CD4-positive, alpha-beta memory T cell (primary cell): ENCODE data around the gene DIAPH2. TPM values are rescaled to one million over a fixed set of nuclear protein-coding genes. Genes with fewer than 3 reads are reported as not detected.

ENCODE experiments used
- CTCF ChIA-PET: fragments of 350-600 bp; sonication (Branson Sonifier 250); formaldehyde crosslinking; loops from one replicate; lab custom pipeline; 2021; ENCODE audit warnings: inconsistent platforms; ENCODE audit not compliant: partially characterized antibody; lab: Charles Lee
- POLR2A ChIA-PET: fragments of 350-600 bp; sonication (Branson Sonifier 250); formaldehyde crosslinking; loops from one replicate; lab custom pipeline; 2021; ENCODE audit not compliant: partially characterized antibody; lab: Charles Lee
- DNase-seq, 5 donors: peaks; one replicate each; pipeline versions ENCODE4 v3.0.0 to v3.0.0-alpha.2; 2020 to 2022; ENCODE audit warnings: mixed read lengths in 1 of 5
- H3K27ac ChIP-seq: one replicate; pipeline ENCODE4 v1.7.0; 2013; ENCODE audit warnings: low read depth, low read length
- H3K27me3 ChIP-seq: 2 replicates; pipeline ENCODE4 v1.7.0; 2013; ENCODE audit warnings: mild to moderate bottlenecking, low read length, moderate library complexity; ENCODE audit not compliant: insufficient read depth
- H3K36me3 ChIP-seq: 2 replicates; pipeline ENCODE4 v1.7.0; 2013; ENCODE audit warnings: mild to moderate bottlenecking, low read length, moderate library complexity; ENCODE audit not compliant: insufficient read depth
- H3K4me1 ChIP-seq: 2 replicates; pipeline ENCODE4 v1.7.0; 2013; ENCODE audit warnings: mild to moderate bottlenecking, low read length, moderate library complexity; ENCODE audit not compliant: insufficient read depth
- H3K4me3 ChIP-seq, 2 donors: one replicate each; pipeline ENCODE4 v1.7.0; 2013; ENCODE audit warnings: low read length in 2 of 2, mild to moderate bottlenecking in 1 of 2
- H3K9me3 ChIP-seq, 2 donors: one replicate each; pipeline ENCODE4 v1.7.0; 2013; ENCODE audit warnings: low read length in 2 of 2, control low read depth in 1 of 2; ENCODE audit not compliant: control insufficient read depth in 1 of 2
- H3K27ac Mint-ChIP-seq, 7 donors: one replicate each; pipeline ENCODE4 v1.8.0; 2020 to 2021; ENCODE audit warnings: mixed read lengths in 7 of 7, mild to moderate bottlenecking in 6 of 7, inconsistent platforms in 3 of 7, moderate library complexity in 3 of 7
- H3K27me3 Mint-ChIP-seq, 2 donors: one replicate each; pipeline ENCODE4 v1.8.0; 2020 to 2021; ENCODE audit warnings: mixed read lengths in 2 of 2
- H3K36me3 Mint-ChIP-seq, 2 donors: one replicate each; pipeline ENCODE4 v1.8.0; 2020 to 2021; ENCODE audit warnings: mixed read lengths in 2 of 2, inconsistent platforms in 1 of 2, mild to moderate bottlenecking in 1 of 2
- H3K4me1 Mint-ChIP-seq, 4 donors: one replicate each; pipeline ENCODE4 v1.8.0; 2020 to 2021; ENCODE audit warnings: mixed read lengths in 4 of 4, mild to moderate bottlenecking in 1 of 4
- H3K4me3 Mint-ChIP-seq, 8 donors: one replicate each; pipeline ENCODE4 v1.8.0; 2020 to 2021; ENCODE audit warnings: mixed read lengths in 8 of 8, mild to moderate bottlenecking in 7 of 8, moderate library complexity in 6 of 8, inconsistent platforms in 3 of 8
- H3K9me3 Mint-ChIP-seq, 8 donors: one replicate each; pipeline ENCODE4 v1.8.0; 2020 to 2021; ENCODE audit warnings: mixed read lengths in 8 of 8, mild to moderate bottlenecking in 5 of 8, inconsistent platforms in 3 of 8, moderate library complexity in 1 of 8
- intact Hi-C: fragments of 100-400 bp; cut with micrococcal nuclease; formaldehyde crosslinking; loops from one replicate; pipeline ENCODE4 v1.15.1; 2023
- polyA plus RNA-seq, 2 donors: library from polyadenylated mRNA; unstranded; fragments of 300-500 nt; fragmentation: Illumina TruSeq; gene quantifications; one replicate each; pipeline ENCODE4 v1.2.3, GENCODE V29; 2021
- total RNA-seq, 2 experiments: library from RNA; stranded (reverse); gene quantifications; one replicate each; pipeline ENCODE4 v1.2.3, GENCODE V29; 2021

DIAPH2 gene
- total and polyA plus RNA-seq, 4 experiments from 2014 or later: 9.6 to 13.8 (median 11.6) TPM

DNA sequence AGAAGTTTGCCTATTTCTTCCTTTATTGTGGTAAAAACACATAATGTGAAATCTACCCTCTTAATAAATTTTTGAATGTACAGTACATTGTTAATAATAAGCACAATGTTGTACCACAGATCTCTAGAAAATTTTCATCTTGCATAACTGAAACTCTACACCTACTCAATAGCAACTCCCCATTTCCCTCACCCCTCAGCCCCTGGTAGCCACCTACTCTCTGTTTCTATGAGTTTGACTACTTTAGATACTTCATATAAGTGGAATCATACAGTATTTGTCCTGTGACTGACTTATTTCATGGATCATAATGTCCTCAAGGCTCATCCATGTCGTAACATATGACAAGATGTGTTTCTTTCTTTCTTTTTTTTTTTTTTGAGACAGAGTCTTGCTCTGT is 645.5 kb downstream of the DIAPH2 start:
- H3K27ac ChIP-seq: no peak overlapping the region
- no peaks in the 10 kb centered on the region for H3K4me1 ChIP-seq
- H3K27me3 ChIP-seq: no peaks in the 10 kb centered on the region
- Mint-ChIP-seq H3K4me1 (no peaks in the 10 kb centered on the region), H3K27me3 (no peaks in the 10 kb centered on the region), H3K36me3 (peaks cover 0 to 3% of the 10 kb centered on the region in 2 donors), H3K4me3 (no peak overlapping the region), H3K9me3 (no peaks in the 10 kb centered on the region), H3K27ac (no peak overlapping the region)
- H3K4me3 ChIP-seq: no peak overlapping the region
- no peaks in the 10 kb centered on the region for H3K9me3 ChIP-seq
- DNase-seq: no peak
- ChIA-PET CTCF (no interaction called here), POLR2A (no interaction called here)
- intact Hi-C loops: no loop called here
- H3K36me3 ChIP-seq: no peaks in the 10 kb centered on the region

DNA sequence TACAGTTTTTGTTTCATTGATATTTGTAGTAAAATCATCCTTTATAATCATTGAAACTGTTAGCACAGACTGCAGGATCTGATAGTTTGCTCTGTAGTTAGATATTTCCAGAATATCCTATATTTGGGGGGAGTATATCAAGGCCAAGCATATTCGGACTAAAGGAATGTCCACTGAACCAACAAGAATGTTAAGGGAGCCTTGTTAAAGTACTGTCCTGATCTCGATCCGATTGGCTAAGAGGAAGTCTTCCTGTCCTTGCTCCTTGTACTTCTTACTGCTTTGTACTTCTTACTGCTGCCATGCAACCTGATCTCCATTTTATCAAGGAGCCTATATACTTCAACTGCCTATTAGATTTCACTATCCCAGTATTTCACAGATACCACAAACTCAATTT is 648.3 kb downstream of the DIAPH2 start:
- no peak overlapping the region for H3K4me3 Mint-ChIP-seq
- CTCF ChIA-PET: no interaction called here

DNA sequence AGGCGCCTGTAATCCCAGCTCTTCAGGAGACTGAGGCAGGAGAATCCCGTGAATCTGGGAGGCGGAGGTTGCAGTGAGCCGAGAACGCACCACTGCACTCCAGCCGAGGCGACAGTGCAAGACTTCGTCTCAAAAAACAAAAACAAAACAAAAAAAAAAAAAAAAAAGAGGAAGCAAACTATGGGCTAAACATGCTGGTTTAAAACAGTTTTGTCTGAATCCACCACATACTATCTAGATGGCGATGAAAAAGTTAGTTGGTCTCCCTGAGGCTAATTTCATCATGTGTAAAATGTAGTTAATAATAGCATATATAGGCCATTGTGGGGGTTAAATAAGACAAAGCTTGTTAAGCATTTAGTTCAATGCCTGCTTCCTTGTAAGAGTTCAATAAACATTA is 650.2 kb downstream of the DIAPH2 start:
- ChIA-PET POLR2A (no interaction called here), CTCF (no interaction called here)
- Mint-ChIP-seq H3K27me3 (no peaks in the 10 kb centered on the region), H3K36me3 (peaks cover 0 to 3% of the 10 kb centered on the region in 2 donors), H3K27ac (no peak overlapping the region), H3K4me3 (no peak overlapping the region), H3K9me3 (no peaks in the 10 kb centered on the region), H3K4me1 (no peaks in the 10 kb centered on the region)
- Histone ChIP-seq H3K9me3 (no peaks in the 10 kb centered on the region), H3K4me1 (no peaks in the 10 kb centered on the region), H3K4me3 (no peak overlapping the region), H3K36me3 (no peaks in the 10 kb centered on the region), H3K27ac (no peak overlapping the region), H3K27me3 (no peaks in the 10 kb centered on the region)
- intact Hi-C loops: no loop called here
- DNase-seq: no peak

More for the DNA sequence above, 648.3 kb downstream of the DIAPH2 start:
- Histone ChIP-seq H3K4me1 (no peaks in the 10 kb centered on the region), H3K4me3 (no peak overlapping the region), H3K27ac (no peak overlapping the region), H3K27me3 (no peaks in the 10 kb centered on the region), H3K36me3 (no peaks in the 10 kb centered on the region), H3K9me3 (no peaks in the 10 kb centered on the region)
- intact Hi-C loops: no loop called here
- Mint-ChIP-seq H3K27ac (no peak overlapping the region), H3K36me3 (peaks cover 0 to 3% of the 10 kb centered on the region in 2 donors), H3K27me3 (no peaks in the 10 kb centered on the region), H3K4me1 (no peaks in the 10 kb centered on the region), H3K9me3 (no peaks in the 10 kb centered on the region)
- POLR2A ChIA-PET: no interaction called here
- DNase-seq: no peak

DNA sequence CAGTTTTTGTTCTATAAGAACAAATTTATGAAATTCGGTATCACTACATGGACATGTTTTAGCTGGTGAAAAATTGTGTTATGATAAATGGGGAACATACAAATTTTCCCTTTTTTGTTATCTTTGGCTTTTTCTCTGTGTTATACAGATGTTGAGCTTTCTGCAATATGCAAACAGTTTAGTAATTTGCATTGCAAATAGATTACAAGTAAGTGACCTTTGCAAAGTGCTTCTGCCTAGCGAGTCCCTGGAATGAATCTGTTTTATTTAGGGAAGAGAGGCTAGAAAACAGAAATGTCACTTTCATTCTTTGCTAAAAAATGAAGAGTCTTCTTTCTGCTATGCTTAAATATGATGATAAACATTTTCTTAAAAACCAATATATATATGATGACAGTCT is 660.1 kb downstream of the DIAPH2 start:
- intact Hi-C loops: no loop called here
- POLR2A ChIA-PET: no interaction called here
- no peak overlapping the region for H3K4me3 Mint-ChIP-seq

DNA sequence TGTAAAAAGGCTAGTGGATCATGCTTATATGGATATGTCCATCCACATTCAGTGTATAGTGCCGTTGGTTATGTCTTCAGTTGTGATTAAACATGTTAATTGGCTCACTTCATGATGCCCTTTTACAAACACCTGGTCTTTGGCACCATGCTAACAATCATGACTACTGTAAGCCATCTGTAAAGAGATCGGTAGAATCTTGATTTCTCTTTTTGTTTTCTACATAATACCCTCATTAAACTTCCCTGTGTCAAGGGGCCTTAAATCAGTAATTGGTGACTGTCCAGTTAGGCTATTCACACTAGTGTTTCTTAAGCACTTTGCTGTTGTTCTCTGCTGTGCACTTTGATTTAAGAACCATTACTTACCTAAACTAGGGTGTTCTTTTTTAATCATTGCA is 674.3 kb downstream of the DIAPH2 start:
- Mint-ChIP-seq H3K27me3 (no peaks in the 10 kb centered on the region), H3K4me3 (no peak overlapping the region), H3K4me1 (no peaks in the 10 kb centered on the region), H3K36me3 (peaks cover 0 to 1% of the 10 kb centered on the region in 2 donors), H3K27ac (no peak overlapping the region), H3K9me3 (no peaks in the 10 kb centered on the region)
- ChIA-PET CTCF (no interaction called here), POLR2A (no interaction called here)
- H3K27me3 ChIP-seq: no peaks in the 10 kb centered on the region
- H3K36me3 ChIP-seq: no peaks in the 10 kb centered on the region
- no peak overlapping the region for H3K4me3 ChIP-seq
- no peak for DNase-seq
- H3K9me3 ChIP-seq: no peaks in the 10 kb centered on the region
- no peak overlapping the region for H3K27ac ChIP-seq
- intact Hi-C loops: no loop called here
- H3K4me1 ChIP-seq: no peaks in the 10 kb centered on the region

More for the DNA sequence above, 660.1 kb downstream of the DIAPH2 start:
- Histone ChIP-seq H3K27ac (no peak overlapping the region), H3K4me3 (no peak overlapping the region), H3K36me3 (no peaks in the 10 kb centered on the region), H3K27me3 (no peaks in the 10 kb centered on the region), H3K9me3 (no peaks in the 10 kb centered on the region), H3K4me1 (no peaks in the 10 kb centered on the region)
- H3K36me3 Mint-ChIP-seq: peaks cover 0 to 5% of the 10 kb centered on the region in 2 donors
- no peaks in the 10 kb centered on the region for H3K27me3 Mint-ChIP-seq
- no peak overlapping the region for H3K27ac Mint-ChIP-seq
- no peaks in the 10 kb centered on the region for H3K4me1 Mint-ChIP-seq
- no peak for DNase-seq
- CTCF ChIA-PET: no interaction called here
- no peaks in the 10 kb centered on the region for H3K9me3 Mint-ChIP-seq

DNA sequence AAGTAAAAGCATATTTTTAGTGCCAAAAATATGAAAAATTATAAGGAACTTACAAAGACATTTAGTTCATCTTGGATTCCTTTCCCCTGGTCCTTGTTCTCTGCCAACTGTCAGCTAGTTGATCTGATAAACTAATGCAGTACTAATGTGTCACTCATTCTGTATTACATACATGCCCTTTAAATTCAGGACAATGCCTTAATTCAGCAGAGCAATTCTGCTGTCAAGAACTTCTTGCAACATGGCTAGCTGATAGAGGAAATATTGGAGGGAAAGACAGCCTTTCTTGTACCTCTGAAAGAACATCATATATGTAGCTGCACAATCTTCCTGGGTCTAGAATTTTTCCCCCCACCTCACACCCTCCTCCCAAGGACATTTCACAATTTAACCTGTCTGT is 679.2 kb downstream of the DIAPH2 start:
- POLR2A ChIA-PET: no interaction called here
- H3K36me3 Mint-ChIP-seq: no peaks in the 10 kb centered on the region
- Histone ChIP-seq H3K27ac (no peak overlapping the region), H3K27me3 (no peaks in the 10 kb centered on the region), H3K9me3 (no peaks in the 10 kb centered on the region), H3K36me3 (no peaks in the 10 kb centered on the region), H3K4me1 (no peaks in the 10 kb centered on the region), H3K4me3 (no peak overlapping the region)
- H3K4me1 Mint-ChIP-seq: no peaks in the 10 kb centered on the region
- H3K9me3 Mint-ChIP-seq: no peaks in the 10 kb centered on the region
- H3K27ac Mint-ChIP-seq: no peak overlapping the region
- CTCF ChIA-PET: no interaction called here
- no peak overlapping the region for H3K4me3 Mint-ChIP-seq
- no peak for DNase-seq
- H3K27me3 Mint-ChIP-seq: no peaks in the 10 kb centered on the region
- intact Hi-C loops: no loop called here

DNA sequence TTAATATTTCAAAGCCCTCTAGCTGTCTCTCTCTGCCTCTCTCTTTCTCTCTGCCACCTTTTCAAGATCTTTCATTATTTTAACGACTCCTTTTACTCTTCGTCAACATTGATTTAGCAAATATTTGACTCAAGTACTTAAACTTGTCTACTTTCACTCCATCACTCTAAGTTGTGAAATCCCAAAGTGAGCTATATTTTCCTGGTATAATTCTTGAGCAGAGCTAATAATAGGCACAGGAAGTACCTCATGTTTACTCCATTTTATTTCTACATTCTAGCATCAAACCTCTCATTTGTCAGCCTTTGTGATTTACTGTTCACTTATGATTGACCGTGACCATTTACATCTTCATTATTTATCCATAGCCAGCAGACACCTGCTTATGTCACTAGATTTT is 681.6 kb downstream of the DIAPH2 start:
- intact Hi-C loops: no loop called here
- ChIA-PET CTCF (no interaction called here), POLR2A (no interaction called here)
- H3K36me3 Mint-ChIP-seq: no peaks in the 10 kb centered on the region
- H3K27ac ChIP-seq: no peak overlapping the region
- H3K4me3 ChIP-seq: no peak overlapping the region
- H3K9me3 ChIP-seq: no peaks in the 10 kb centered on the region
- no peaks in the 10 kb centered on the region for H3K27me3 ChIP-seq
- H3K9me3 Mint-ChIP-seq: no peaks in the 10 kb centered on the region
- H3K27me3 Mint-ChIP-seq: no peaks in the 10 kb centered on the region
- DNase-seq: no peak
- no peak overlapping the region for H3K27ac Mint-ChIP-seq
- H3K4me1 ChIP-seq: no peaks in the 10 kb centered on the region
- H3K4me1 Mint-ChIP-seq: no peaks in the 10 kb centered on the region
- no peaks in the 10 kb centered on the region for H3K36me3 ChIP-seq
- no peak overlapping the region for H3K4me3 Mint-ChIP-seq

DNA sequence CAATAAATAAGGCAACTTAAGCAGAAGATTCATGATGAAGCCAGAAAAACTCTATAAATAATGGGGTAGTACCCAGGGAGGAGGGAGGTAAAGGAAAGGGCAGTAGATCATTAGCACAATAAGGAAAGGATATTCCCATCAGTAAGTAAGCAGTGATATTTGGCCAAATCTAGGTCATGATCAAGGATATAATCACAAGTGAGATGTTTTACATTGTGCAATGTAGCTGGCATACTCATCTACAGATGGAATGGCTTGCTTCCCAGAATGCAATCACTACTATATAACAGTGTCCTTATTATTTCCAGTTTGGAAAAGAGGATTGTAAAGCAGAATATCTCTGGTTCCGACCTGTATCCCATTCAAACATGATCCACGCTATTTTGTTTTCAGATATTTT is 682.5 kb downstream of the DIAPH2 start:
- no peaks in the 10 kb centered on the region for H3K27me3 ChIP-seq
- DNase-seq: no peak
- no peak overlapping the region for H3K4me3 ChIP-seq
- no peaks in the 10 kb centered on the region for H3K9me3 ChIP-seq
- CTCF ChIA-PET: no interaction called here
- intact Hi-C loops: no loop called here
- Mint-ChIP-seq H3K27me3 (no peaks in the 10 kb centered on the region), H3K4me3 (no peak overlapping the region), H3K27ac (no peak overlapping the region), H3K4me1 (no peaks in the 10 kb centered on the region), H3K36me3 (peaks cover 0 to 5% of the 10 kb centered on the region in 2 donors), H3K9me3 (no peaks in the 10 kb centered on the region)
- H3K36me3 ChIP-seq: no peaks in the 10 kb centered on the region
- no peak overlapping the region for H3K27ac ChIP-seq
- no peaks in the 10 kb centered on the region for H3K4me1 ChIP-seq
- POLR2A ChIA-PET: no interaction called here
